Lung (tissue), 12 donors: ENCODE measurements around the gene THADA. TPM values are rescaled to one million over a fixed set of nuclear protein-coding genes. Genes with fewer than 3 reads are reported as not detected.

Source experiments
- ATAC-seq: fragments of 200-7000 bp; cut with Tn5 transposase; one replicate; pipeline ENCODE4 v1.9.1; 2020; ENCODE audit warnings: moderate number of reproducible peaks; ENCODE audit not compliant: insufficient read depth, low FRiP score
- DNase-seq, 3 donors: peaks; one replicate each; pipeline ENCODE4 v3.0.0-alpha.2; 2013 to 2017
- H3K27ac ChIP-seq, 2 donors: one replicate each; pipeline ENCODE4 v1.5.1; 2013; ENCODE audit warnings: mild to moderate bottlenecking in 2 of 2, moderate library complexity in 2 of 2, control low read depth in 1 of 2, inconsistent platforms in 1 of 2, low read depth in 1 of 2, low read length in 1 of 2
- H3K27me3 ChIP-seq, 3 donors: one replicate each; pipeline ENCODE4 v1.5.1; 2013; ENCODE audit warnings: low read length in 2 of 3; ENCODE audit not compliant: control insufficient read depth in 3 of 3, insufficient read depth in 3 of 3
- H3K36me3 ChIP-seq, 4 donors: one replicate each; pipeline ENCODE4 v1.5.1; 2013; ENCODE audit warnings: low read length in 4 of 4, mild to moderate bottlenecking in 1 of 4, moderate library complexity in 1 of 4; ENCODE audit not compliant: control insufficient read depth in 4 of 4, insufficient read depth in 4 of 4
- H3K4me1 ChIP-seq, 5 donors: one replicate each; pipeline ENCODE4 v1.5.1; 2013; ENCODE audit warnings: low read length in 5 of 5, mild to moderate bottlenecking in 2 of 5, moderate library complexity in 1 of 5; ENCODE audit not compliant: control insufficient read depth in 5 of 5, insufficient read depth in 5 of 5
- H3K4me3 ChIP-seq: one replicate; pipeline ENCODE4 v1.5.1; 2013; ENCODE audit warnings: mild to moderate bottlenecking, control low read depth, moderate library complexity
- H3K9ac ChIP-seq, 2 donors: one replicate each; pipeline ENCODE4 v1.5.1; 2013; ENCODE audit warnings: low read length in 2 of 2, control low read depth in 1 of 2; ENCODE audit not compliant: insufficient read depth in 1 of 2
- H3K9me3 ChIP-seq, 4 donors: one replicate each; pipeline ENCODE4 v1.5.1; 2013; ENCODE audit warnings: low read length in 3 of 4, mild to moderate bottlenecking in 1 of 4, moderate library complexity in 1 of 4; ENCODE audit not compliant: control insufficient read depth in 4 of 4, insufficient read depth in 3 of 4
- WGBS, 2 donors: extraction: QIAGEN DNeasy Blood & Tissue Kit; methylation state at CpG; one replicate each; pipeline ENCODE4 v1.1.7; 2013; 5-methylcytosine and 5-hydroxymethylcytosine counted together
- polyA plus RNA-seq, 2 donors: library from polyadenylated mRNA; stranded (reverse); fragments of 200-250 nt; gene quantifications; one replicate each; pipeline ENCODE4 v1.2.1, GENCODE V29; 2013
- total RNA-seq, 2 donors: library from RNA; depleted of rRNA in 1 of 2; stranded (reverse); fragments of >200 nt in 1 of 2; gene quantifications; one replicate each; pipeline ENCODE4 v1.2.1, GENCODE V29; 2014 to 2021
- TF ChIP-seq, protein P1 (sequence below): IDR thresholded peaks from 2 replicates; pipeline ENCODE4 v1.5.1; 2012; ENCODE audit warnings: mild to moderate bottlenecking; ENCODE audit errors: control extremely low read depth, extremely low read depth
- donor health status: control.
- donor health status: control.
- donor health status: Bipolar disorder and iron deficiency.
- donor health status: healthy.
- donor health status: DM: yes; HTN: yes; CAD: no.

The THADA gene
- total and polyA plus RNA-seq, 4 donors: 11.3 to 72.5 (median 25.2) TPM

DNA sequence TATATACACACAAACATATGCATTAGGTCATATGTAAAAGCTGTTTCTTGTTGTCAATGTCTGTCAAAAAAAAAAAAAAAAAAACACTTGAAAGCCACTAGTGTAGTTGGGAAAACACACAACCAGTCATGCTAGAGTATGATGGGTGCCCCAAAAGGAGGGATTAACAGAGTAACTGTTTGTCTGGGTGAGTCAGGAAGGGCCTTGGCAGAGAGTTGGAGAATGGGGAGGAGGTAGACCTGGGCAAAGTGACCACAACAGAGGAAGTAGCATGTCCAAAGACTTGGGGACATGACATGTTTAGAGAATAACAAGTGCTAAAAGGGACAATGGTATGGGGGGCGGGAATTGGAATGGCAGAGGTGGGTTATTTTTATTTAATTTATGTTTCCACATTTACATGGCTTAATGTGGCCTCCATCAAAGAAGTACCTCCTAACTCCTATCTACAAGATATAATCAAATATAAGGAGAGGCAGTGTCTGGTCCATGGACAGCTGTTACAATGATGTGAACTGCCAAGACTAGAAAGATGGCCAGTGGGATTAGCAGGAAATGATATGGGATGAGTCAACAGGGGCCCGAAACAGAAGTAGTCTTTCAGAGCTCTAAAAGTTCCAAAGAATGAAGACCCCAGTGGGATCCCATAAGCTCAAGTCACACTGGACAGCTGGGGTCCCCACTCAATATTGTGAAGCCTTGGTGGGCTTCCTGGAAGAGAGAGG, 269.6 kb downstream of the THADA start:
- Histone ChIP-seq H3K9ac (no peak overlapping the region), H3K27ac (no peak overlapping the region), H3K36me3 (peaks cover 0 to 3% (median 2%) of the 10 kb centered on the region in 4 donors), H3K27me3 (no peaks in the 10 kb centered on the region), H3K4me3 (no peak overlapping the region), H3K9me3 (no peaks in the 10 kb centered on the region), H3K4me1 (peaks cover 2 to 77% (median 32%) of the 10 kb centered on the region in 5 donors)
- DNase-seq: no peak
- WGBS, 2 donors: 82 to 87% methylated on average over 2 of the region's 2 CpGs
- no peak for ATAC-seq
- TF ChIP-seq, protein P1, sequence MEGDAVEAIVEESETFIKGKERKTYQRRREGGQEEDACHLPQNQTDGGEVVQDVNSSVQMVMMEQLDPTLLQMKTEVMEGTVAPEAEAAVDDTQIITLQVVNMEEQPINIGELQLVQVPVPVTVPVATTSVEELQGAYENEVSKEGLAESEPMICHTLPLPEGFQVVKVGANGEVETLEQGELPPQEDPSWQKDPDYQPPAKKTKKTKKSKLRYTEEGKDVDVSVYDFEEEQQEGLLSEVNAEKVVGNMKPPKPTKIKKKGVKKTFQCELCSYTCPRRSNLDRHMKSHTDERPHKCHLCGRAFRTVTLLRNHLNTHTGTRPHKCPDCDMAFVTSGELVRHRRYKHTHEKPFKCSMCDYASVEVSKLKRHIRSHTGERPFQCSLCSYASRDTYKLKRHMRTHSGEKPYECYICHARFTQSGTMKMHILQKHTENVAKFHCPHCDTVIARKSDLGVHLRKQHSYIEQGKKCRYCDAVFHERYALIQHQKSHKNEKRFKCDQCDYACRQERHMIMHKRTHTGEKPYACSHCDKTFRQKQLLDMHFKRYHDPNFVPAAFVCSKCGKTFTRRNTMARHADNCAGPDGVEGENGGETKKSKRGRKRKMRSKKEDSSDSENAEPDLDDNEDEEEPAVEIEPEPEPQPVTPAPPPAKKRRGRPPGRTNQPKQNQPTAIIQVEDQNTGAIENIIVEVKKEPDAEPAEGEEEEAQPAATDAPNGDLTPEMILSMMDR: no peak

DNA sequence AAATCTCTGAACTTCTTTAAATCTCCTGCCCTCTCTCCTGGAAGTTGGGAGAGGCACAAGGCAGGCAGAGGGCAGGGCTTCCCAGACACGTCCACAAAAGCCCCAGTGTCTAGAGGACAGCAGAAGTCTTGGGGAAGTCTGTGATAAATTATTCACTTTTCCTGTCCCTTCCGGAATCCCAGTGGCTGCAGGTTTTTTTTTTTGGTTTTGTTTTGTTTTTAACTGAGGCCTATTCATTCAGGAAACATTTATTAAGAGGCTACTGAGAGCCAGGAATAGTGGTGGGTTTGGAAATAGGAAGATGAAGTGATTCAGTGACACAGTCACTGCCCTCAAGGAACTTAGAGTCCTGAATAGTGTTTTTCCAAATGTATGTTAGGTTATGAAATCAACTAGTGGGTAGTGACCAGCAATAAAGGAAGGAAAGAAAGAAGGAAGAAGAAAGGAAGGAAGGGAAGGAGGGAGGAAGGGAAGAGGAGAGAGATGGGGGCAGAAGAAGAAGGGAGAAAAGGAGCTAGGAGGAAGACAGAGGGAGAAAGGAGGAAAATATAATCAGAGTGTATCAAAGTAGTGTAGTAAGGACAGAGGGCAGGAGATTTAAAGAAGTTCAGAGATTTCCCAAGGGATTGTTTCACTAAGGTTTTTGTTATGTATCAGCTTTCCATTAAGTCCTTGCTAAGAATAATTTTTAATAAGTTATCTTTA, 270.6 kb downstream of the THADA start:
- 51 to 68% methylated on average over 2 of the region's 2 CpGs for WGBS, 2 donors
- ATAC-seq (no peak), DNase-seq (no peak)
- Histone ChIP-seq H3K9me3 (no peaks in the 10 kb centered on the region), H3K36me3 (peaks cover 0 to 6% (median 3%) of the 10 kb centered on the region in 4 donors), H3K4me3 (no peak overlapping the region), H3K4me1 (peaks cover 0 to 67% (median 32%) of the 10 kb centered on the region in 5 donors), H3K27ac (peak overlapping the region in 1 of 2 donors; percentile 36), H3K9ac (peak overlapping the region in 1 of 2 donors; percentile 23), H3K27me3 (no peaks in the 10 kb centered on the region)
- TF ChIP-seq, protein P1: no peak

DNA sequence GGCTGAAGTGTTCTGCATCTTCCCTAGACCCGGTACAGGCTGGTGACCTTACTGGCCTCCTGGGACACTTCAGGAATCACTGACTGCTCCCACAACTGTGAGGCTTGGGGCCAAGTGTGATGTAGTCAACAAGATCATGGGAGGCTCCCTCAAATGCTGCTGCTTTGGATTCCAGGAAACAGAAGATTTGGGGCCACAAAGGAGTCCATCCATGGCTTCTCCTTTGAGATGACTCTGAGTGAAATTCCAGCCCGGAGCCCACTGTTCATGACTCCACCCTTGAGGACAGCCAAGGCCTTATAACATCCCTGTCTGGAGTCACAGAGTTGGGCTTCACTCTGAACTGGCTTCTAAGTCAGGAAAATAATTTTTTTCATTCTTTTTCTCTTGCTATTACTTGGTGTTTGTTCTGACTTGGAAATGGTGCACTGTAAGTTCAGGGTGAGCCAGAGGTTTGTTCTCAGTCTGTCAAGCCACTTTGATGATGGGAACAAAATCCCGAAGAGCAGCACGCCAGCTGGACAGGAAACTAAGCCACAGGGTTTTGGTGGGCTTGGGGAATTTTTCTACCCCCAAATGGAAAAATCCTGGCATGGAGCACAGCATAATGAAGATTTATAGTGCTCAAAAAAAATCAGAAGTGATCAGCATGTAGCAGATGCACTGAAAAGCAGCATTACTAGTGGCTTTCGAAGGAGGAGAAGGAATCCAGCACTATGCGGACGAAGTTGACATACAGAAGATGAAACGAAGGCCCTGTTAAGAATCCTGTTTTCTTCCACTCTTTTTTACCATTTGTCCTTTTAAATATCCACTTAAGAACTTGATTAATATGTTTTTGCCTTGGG, 271.4 kb downstream of the THADA start:
- Histone ChIP-seq H3K9ac (peak overlapping the region in 1 of 2 donors; percentile 23), H3K27ac (peak overlapping the region; percentile 29 to 36), H3K36me3 (peaks cover 0 to 8% (median 3%) of the 10 kb centered on the region in 4 donors), H3K9me3 (no peaks in the 10 kb centered on the region), H3K27me3 (no peaks in the 10 kb centered on the region), H3K4me1 (peaks cover 0 to 62% (median 25%) of the 10 kb centered on the region in 5 donors), H3K4me3 (no peak overlapping the region)
- 68 to 85% methylated on average over 8 of the region's 8 CpGs for WGBS, 2 donors
- DNase-seq (peak; percentile 83 to 97 (median 95)), ATAC-seq (no peak)
- TF ChIP-seq, protein P1: no peak
